ENCODE data around the gene PHETA1. TPM values are rescaled to one million over a fixed set of nuclear protein-coding genes. Genes with fewer than 3 reads are reported as not detected.
"Not testable (repeated sequence)": the region's sequence is repeated elsewhere in the genome, so short reads cannot be mapped to it uniquely, and the experiment has no call there.

Gene PHETA1
- polyA plus RNA-seq, 3 donors, result 7.5 to 14.6 (median 7.5) TPM

DNA sequence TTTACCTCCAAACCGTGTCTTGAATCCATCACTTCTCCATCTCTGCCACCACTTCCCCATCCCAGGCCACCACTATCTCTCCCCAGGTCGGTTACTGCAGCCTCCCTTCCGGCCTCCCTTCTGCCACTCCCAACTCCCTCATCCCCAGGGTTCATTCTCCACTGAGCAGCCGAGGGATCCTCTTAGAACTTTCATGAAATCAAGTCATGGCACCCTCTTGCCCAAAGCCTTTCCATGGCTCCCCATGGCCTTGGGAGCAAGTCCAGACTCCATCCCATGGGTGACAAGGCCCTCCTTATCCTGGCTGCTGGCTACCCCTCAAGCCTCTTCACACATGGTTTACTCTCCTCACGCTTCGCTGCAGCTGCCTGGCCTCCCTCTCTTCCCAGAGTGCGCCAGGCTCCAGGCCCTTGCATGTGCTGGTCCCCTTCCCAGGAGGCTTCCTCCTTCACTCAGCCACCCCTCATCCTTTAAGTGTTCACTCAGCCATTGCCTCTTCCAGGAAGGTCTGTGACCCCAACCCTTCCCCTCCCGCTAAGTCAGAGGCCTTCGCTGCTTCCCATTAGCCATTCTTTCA lies 18.9 kb upstream of the PHETA1 start:
- WGBS, 3 donors, result 71 to 85% (median 81%) methylated on average over 9 of the region's 9 CpGs
- no peak overlapping the region for H3K27ac ChIP-seq (ENCODE audit: low read depth, low read length)

DNA sequence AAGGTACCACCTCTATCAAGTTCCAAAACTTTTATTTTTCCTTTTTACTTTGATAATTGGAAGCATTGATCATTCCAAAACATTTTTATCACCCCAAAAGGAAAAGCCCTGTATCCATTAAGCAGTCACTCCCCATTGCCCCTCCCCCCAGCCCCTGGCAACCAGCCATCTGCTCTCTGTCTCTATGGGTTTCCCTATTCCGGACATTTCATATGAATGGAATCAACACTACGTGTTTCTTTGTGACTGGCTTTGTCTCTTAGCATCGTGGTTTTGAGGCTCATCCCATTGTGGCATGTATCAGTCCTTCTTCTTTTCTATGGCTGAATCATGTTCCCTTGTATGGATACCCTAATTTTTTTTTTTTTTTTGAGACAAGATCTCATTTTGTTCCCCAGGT lies 18.0 kb upstream of the PHETA1 start:
- 23 to 62% (median 23%) methylated on average over 3 of the region's 3 CpGs for WGBS, 3 donors
- no peak overlapping the region for H3K27ac ChIP-seq (ENCODE audit: low read depth, low read length)

DNA sequence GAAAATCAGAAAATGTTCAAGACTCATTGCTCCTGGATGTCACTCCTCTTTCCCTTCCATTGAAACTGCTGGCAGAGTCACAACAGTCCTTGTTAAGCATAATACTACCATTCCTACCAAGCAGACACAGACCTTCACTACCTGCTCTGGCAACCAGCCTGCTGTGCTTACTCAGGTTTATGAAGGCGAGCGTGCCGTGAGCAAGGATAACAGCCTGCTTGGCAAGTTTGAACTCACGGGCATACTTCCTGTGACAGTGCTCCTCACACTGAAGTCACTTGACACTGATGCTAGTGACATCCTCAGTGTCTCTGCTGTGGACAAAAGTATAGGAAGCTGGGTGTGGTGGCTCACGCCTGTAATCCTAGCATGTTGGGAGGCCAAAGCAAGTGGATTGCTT lies 15.7 kb upstream of the PHETA1 start:
- WGBS, 3 donors, result 77 to 80% (median 79%) methylated on average over 5 of the region's 5 CpGs
- no peak overlapping the region for H3K27ac ChIP-seq (ENCODE audit: low read depth, low read length)

DNA sequence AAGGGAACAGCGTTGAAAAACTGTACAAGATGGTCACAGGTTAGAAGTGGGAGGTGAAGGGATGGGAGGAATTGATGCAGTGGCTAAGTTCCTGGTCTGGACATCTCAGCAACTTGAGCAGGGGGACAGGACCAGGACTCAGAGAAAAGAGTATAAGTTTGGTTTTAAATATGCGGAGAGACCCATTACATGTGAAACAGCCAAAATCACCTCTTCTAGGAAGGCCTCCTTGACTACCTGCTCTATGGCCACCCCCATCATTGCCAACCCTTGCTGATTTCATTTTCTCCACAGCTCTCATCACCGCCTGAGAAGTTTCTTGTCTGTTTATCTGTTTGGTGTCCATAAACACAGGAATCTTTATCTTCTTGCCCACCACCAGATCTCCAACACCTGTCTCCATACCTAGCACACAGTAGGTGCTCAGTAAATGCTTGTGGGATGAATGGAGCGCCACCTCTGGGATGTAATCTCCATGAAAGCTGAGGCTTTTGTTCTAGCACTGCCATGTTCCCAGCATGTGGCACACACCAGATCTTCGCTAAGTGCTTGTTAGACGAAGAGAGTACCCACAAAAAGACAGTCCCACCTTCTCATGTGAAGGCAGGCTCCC lies 11.2 kb upstream of the PHETA1 start:
- 90 to 93% (median 92%) methylated on average over 6 of the region's 6 CpGs for WGBS, 3 donors
- H3K27ac ChIP-seq (ENCODE audit: low read depth, low read length), result no peak overlapping the region

DNA sequence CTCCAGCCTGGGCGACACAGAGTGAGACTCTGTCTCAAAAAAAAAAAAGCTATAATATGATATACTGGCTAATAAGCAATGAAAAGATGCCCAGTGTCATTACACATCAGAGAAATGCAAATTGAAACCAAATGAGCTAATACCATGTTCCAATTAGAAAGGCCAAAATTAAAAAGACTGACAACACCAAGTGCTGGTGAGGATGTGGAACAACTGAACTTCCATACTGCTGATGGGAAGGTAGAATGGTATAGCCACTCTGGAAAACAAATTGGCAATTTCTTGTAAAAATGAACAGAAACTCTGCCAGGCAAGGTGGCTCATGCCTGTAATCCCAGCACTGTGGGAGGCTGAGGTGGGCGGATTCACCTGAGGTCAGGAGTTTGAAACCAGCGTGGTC lies 8.5 kb upstream of the PHETA1 start:
- no peak overlapping the region for H3K27ac ChIP-seq (ENCODE audit: low read depth, low read length)
- WGBS, 3 donors, result 93 to 98% (median 97%) methylated on average over 3 of the region's 3 CpGs

DNA sequence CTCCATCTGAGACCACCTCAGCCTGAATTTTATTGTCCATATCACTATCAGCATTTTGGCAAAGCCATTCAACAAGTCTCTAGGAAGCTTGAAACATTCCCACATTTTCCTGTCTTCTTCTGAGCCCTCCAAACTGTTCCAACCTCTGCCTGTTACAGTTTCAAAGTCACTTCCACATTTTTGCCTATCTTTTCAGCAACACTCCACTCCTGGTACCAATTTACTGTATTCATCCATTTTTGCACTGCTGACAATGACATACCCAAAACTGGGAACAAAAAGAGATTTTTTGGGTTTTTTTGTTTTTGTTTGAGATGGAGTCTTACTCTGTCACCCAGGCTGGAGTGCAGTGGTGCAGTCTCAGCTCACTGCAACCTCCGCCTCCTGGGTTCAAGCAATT lies 4.3 kb upstream of the PHETA1 start:
- H3K27ac ChIP-seq (ENCODE audit: low read depth, low read length), result not testable (repeated sequence)
- WGBS, 3 donors, result 86 to 97% (median 95%) methylated on average over 1 of the region's 1 CpG

DNA sequence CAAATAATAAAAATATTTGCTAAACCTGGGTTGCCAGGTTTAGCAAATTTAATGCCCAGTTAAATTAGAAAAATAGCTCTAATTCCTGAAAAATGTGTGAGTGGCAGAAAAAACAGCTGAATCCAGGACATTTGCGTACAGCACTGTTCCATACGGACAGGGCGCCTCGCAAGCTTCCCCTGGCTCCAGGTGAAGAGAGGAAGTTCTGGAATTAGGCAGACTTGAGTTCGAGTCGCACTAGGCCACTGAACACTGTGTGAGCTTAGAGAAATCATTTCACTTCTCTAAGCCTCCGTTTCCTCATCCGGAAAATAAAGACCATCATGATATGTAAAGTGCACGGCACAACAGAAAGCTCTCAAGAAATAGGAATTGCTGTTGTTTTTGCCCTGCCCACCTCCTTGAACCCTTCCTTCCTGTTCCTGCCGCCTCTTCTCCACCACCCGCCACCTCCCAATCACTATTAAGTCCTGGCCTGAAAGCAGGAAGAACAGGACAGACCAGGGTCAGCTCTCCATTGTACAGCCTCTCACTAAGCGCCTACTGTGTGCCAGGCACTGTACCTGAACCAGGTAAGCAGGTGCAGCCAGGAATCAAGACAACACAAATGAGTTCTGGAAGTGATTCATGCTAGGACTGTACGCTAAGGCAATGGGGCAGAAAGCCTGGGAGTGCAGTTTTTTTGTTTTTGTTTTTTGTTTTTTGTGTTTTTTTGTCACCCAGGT lies 763 bp upstream of the PHETA1 start:
- no peak overlapping the region for H3K27ac ChIP-seq (ENCODE audit: low read depth, low read length)
- 32 to 60% (median 40%) methylated on average over 13 of the region's 13 CpGs for WGBS, 3 donors

DNA sequence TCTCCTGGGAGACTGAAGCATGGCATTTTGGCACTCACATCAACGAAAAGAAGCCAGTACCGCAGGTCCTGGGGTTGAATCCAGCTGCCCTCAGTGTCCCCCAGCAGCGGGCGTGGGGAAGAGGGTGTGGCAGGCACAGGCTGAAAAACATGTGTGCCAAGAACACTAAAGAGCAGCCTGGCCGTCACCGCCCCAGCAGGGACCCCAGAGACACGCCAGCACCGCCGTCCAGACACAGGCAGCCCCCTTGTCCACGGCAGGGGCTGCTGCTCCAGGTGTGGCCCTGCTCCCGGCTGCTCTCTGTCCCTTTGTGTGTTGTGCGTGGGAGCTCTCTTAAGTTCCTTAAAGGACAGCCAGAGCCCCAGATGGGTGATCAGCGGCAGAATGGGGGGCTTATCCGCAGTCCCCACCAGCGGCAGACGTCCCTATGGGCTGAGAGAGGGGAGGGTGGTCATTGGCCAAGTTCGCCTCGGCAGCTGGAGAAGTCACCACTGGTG lies 556 bp downstream of the PHETA1 start:
- H3K27ac ChIP-seq (ENCODE audit: low read depth, low read length), result no peak overlapping the region
- WGBS, 3 donors, result 0 to 2% (median 1%) methylated on average over 17 to 18 of the region's 18 CpGs

DNA sequence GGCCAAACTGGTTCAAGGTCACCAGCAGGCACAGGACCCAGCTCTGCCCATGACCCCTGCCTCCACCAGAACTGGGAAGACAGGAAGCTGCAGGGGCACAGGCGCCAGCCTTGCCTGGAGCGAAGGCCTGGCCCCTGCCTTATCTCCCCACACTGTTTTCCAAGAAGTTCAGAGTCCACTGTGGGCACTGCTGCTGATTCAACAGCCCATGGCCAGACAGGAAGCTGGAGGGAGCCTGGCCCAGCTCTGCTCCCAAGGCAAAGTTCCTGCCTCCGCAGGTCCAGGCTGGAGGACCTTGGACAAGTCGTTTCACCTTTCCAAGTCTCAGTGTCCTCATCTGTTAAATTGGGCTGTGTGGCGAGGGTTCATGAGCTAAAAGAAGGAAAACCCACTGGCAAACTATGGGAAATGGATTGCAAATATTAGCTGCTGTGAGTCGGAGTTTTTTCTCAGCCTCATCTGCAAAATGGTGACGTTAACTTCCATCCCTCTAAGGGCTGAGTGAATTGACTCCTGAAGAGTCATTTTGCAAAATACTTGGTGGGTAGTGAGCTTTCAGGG lies 1.2 kb downstream of the PHETA1 start:
- no peak overlapping the region for H3K27ac ChIP-seq (ENCODE audit: low read depth, low read length)
- 34 to 57% (median 45%) methylated on average over 7 of the region's 7 CpGs for WGBS, 3 donors

DNA sequence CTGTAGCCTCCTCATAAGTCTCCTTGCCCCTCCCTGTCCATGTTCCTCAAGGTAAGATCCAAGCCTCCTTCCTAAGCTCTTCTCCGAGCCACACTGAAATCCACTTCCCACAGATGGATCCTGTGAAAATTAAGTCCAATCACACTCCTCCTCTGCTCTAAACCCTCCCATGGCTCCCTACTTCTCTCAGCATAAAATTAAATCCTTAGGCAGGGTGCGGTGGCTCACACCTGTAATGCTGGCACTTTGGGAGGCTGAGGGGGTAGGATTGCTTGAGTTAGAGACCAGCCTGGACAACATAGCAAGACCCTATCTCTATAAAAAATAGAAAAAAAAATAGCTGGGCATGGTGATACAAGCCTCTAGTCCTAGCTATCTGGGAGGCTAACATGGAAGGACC lies 2.3 kb downstream of the PHETA1 start:
- H3K27ac ChIP-seq (ENCODE audit: low read depth, low read length), result no peak overlapping the region
- WGBS, 3 donors, result 89 to 96% (median 93%) methylated on average over 2 of the region's 2 CpGs

DNA sequence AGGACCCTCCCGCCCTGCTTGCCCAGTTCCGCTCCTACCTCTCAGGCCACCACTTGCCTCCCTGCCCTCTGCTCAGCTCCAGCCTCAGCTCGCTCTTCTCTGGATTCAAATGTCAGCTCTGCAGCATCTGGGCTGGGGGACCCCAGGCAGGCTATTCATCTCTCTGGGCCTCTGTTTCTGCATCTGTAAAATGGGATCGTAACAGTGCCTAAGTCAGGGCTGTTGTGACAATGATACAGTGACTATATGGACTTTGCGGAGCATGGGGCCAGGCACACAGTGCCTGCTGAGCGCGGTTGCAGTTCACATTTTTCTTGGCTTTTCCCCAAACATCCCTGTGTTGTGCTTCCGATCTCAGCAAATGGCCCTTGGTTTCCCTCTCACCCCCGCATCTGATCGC lies 2.8 kb downstream of the PHETA1 start:
- WGBS, 3 donors, result 94 to 97% (median 96%) methylated on average over 10 of the region's 10 CpGs
- no peak overlapping the region for H3K27ac ChIP-seq (ENCODE audit: low read depth, low read length)

DNA sequence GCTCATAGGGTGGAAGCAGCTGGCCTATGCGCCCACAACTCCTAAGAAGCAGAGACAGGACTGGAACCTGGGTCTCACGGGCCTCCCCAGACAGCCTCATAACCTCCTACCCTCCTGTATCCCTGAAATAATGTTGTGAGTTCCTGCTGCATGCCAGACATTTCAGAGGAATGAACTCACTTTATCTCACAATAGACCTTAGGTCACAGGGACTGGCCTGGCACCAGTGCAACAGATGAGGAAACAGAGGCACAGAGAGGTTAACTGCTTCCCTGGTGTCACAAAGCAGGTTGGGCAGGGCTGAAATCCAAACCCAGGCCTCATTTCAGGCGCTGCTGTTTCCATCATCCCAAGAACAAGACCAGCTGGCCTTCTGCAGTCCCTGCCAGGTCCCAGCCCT lies 5.3 kb downstream of the PHETA1 start:
- no peak overlapping the region for H3K27ac ChIP-seq (ENCODE audit: low read depth, low read length)
- 72 to 93% (median 85%) methylated on average over 3 of the region's 3 CpGs for WGBS, 3 donors

DNA sequence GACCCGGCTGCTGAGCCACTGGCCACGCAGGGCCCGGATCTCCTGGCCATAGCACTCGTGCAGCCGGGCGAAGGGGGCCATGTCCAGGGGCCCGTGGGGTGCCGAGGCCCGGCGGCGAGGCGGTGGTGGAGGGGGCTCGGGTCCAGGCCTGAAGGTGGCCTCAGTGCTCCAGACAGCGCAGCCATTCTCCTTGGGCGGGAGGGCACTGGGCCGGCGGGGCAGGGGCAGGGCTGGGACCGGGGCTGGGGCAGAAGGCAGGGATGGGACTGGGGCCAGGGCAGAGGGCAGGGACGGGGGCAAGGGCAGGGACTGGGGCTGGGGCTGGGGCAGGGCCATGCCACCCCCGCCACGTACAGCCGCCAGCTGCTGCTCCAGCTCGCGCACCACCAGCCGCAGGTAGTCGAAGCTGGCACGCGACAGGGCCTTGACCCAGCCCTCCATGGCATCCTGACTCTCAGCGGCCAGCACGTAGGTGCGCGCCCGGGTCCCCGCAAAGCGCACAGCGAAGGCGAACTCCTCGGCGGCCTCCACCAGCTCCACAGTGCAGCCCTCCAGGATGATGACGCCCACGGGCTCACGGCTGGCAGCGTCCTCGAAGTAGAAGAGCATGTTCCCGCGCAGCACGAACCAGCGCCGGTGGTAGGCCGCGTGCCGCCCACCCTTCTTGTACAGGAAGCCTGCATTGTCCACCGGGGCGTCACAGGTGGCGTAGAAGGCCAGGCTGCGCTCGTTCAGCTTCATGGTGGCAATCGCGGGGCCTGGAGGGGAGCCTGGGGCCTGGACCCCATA lies 6.0 kb downstream of the PHETA1 start:
- no peak overlapping the region for H3K27ac ChIP-seq (ENCODE audit: low read depth, low read length)
- 94 to 95% (median 95%) methylated on average over 54 to 59 of the region's 59 CpGs for whole genome bisulfite sequencing, 3 donors

DNA sequence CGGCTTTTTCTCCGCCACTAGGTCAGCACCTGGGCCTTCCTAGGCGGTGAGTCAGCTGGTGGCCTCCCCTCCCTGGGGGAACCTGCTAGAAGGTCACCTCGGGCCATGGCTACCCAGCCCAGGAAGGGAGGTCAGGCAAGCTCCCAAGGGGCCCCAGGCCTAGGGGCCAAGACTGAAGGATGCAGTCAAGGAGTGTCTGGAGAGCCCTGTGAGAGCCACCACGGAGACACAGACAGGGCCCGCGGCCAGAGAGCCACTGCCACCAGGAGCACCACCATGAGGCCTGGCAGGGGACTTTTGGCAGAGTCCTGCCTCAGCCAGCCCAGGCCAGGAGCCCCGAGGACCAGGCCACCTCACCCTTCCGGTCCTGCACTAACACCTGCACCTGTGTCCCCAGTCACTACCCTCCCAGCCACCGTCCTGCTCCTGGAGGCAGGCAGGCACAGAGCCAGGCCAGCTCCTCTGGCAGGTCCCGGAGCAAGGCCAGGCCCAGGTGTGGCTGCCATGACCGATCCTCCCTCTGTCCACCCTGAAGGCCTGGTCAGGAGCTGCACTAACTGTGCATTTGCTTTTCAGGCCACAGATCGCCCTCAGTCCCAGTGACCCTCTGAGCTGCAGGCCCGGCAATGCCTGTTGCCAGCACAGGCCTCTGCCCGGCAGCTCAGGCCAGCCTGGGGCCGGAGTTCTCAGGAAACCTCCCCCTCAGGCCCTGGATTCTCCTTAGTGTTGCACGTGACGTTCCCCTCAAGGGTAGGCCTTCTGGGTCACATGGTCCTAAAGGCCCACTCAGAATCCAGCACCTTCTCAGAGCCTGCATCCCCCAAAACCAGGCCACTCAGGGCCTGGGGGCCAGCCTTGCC lies 6.9 kb downstream of the PHETA1 start:
- 36 to 68% (median 64%) methylated on average over 18 of the region's 18 CpGs for WGBS, 3 donors
- no peak overlapping the region for H3K27ac ChIP-seq (ENCODE audit: low read depth, low read length)

DNA sequence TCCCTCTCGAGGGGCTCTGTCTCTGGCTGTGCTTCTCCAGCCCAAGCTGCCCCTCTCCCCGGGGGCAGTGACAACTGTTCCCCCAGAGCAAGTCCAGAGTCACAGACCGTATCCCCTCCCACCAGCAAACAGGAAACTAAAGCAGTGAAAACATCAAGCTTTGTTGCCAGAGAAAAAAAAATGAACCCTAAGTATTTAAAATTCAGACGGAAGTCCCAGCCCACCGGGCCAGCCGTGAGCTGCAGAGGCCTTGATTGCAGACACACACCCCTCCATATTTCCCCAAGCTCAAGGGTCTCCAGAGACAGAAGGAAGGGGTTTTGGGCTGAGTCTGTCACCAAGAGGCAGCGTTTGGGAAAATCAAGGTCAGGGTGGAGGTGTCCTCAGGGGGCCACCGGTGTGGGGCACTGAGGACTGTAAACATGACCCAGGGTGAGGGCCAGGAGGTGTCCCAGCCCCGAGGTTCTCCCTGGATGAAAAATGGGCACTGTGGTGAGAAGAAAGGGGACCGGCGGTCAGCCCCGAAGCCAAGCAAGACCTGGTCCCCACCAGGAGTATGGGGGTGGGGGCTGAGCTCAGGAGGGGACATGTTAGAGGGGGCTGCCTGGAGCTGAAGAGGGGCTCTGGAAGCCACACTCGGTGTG lies 7.7 kb downstream of the PHETA1 start:
- H3K27ac ChIP-seq (ENCODE audit: low read depth, low read length), result no peak overlapping the region

DNA sequence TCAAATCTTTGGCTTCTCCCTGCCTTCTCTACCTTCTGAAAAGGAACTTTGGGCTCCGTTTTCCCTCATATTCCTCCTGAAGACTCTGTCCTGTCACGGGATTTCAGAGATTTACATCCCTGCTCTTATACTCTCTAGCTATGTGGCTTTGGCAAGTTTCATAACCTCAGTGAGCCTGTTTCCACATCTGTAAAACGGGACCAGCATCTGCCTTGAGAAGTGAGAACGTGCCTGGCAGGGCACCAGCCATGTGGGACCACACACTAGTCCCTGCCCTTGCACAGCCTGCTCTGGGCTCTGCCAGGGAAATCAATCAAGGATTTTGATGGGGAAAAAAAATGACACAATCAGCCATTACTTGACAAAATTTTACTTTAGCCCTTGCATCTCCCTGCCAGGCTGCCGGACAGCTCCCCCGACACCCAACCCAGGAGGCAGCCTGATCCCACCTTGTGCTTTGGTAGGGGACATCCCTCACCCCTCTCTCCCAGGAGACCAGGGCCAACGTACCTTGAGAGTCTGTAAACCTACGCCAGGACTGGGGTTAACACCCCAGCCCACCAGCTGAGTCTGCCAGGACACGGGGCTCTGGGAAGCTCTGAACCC lies 8.5 kb downstream of the PHETA1 start:
- WGBS, 3 donors, result 62 to 72% (median 67%) methylated on average over 9 of the region's 9 CpGs
- H3K27ac ChIP-seq (ENCODE audit: low read depth, low read length), result no peak overlapping the region

More for the DNA sequence above, 7.7 kb downstream of the PHETA1 start:
- WGBS, 3 donors, result 44 to 49% (median 46%) methylated on average over 13 of the region's 13 CpGs

DNA sequence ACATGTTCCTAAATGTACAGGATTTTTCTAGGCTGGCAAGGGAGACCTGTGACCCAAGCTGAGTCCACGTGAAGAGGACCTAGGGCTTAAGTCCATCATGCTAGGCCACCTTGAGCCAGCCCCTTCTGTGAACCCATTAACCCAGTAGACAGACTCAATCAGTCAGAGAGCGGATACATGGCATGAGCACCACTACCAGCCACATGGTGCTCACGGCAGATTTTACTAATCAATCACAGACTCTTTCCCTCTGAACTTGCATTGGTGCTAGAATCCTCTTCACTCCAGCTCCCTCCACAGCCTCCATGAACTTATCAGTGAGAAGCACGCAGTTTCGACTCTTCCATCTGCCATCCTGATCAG lies 9.0 kb downstream of the PHETA1 start:
- no peak overlapping the region for H3K27ac ChIP-seq (ENCODE audit: low read depth, low read length)
- WGBS, 3 donors, result 45 to 67% (median 67%) methylated on average over 5 of the region's 5 CpGs
